ENCODE results near the gene HJV. TPM values are rescaled to one million over a fixed set of nuclear protein-coding genes. Genes with fewer than 3 reads are reported as not detected.

Gene HJV
- total RNA-seq, 2 donors from 2014 or later, result not detected

DNA sequence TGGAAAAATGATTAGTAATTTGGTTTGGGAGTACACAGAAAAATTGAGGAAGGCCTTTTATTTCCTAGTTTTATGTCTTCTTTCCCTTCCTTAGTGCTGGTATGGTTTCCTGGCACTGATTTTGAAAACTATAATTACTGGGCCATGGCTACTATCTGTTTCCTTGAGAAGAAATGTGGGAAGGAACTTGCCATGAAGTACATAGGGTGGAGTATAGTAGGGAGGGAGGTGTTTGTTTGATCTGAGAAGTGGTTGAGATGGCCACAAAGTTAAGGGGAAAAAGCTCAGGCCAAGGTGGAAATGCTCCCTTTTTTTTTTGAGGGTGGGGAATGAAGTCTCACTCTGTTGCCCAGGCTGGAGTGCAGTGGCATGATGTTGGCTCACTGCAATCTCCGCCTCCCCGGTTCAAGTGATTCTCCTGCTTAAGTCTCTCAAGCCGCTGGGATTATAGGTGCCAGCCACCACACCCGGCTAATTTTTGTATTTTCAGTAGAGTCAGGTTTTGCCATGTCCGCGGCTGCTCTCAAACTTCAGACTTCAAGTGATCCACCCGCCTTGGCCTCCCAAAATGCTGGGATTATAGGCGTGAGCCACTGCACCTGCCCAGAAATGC lies 11.3 kb downstream of the HJV start:
- Mint-ChIP-seq H3K4me1 (peaks cover 19% of the 10 kb centered on the region), H3K4me3 (no peak overlapping the region), H3K27ac (no peak overlapping the region), H3K36me3 (ENCODE audit: low read depth) (no peaks in the 10 kb centered on the region), H3K9me3 (no peaks in the 10 kb centered on the region), H3K27me3 (no peaks in the 10 kb centered on the region)
- no peak for ATAC-seq (replicated peaks)

DNA sequence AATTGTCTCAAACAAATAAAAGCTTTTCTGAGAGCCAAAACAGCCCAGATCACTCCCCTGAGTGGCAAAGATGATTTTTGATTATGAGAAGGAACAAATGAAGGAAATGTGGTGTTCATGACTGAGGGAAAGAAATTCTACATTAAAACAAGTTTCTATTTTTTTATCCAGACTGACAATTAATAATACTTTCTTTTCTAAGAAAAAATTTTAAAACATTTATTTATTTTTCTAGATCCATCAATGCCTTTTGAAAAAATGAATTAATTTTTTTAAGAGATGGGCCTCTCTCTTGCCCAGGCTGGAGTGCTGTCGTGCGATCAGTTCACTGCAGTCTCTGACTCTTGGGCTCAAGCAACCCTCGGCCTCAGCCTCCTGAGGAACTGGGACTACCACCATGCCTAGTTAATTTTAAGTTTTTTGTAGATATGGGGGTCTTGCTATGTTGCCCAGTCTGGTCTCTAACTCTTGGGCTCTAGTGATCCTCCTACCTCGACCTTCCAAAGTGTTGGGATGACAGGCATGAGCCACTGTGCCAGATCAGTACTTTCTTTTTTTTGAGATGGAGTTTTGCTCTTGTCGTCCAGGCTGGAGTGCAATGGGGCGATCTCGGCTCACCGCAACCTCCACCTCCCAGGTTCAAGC lies 13.9 kb downstream of the HJV start:
- no peak for ATAC-seq (replicated peaks)
- no peaks in the 10 kb centered on the region for H3K9me3 Mint-ChIP-seq
- no peaks in the 10 kb centered on the region for H3K36me3 Mint-ChIP-seq (ENCODE audit: low read depth)
- peak overlapping the region; percentile 49 for H3K4me3 Mint-ChIP-seq
- H3K4me1 Mint-ChIP-seq, result peaks cover 22% of the 10 kb centered on the region
- H3K27ac Mint-ChIP-seq, result peak overlapping the region; percentile 88
- H3K27me3 Mint-ChIP-seq, result no peaks in the 10 kb centered on the region

DNA sequence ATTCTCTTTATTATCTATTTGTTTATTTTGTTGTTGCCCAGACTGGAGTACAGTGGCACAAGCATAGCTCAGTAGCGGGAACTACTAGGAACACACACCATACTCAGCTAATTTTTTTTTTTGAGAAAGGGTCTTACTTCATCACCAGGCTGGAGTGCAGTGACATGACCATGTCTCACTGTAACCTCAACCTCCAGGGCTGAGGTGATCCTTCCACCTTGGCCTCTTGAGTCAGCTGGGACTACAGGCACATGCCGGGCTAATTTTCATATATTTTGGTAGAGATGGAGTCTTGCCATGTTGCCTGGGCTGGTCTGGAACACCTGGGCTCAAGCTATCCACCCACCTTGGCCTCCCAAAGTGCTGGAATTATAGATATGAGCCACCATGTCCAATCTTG lies 19.8 kb downstream of the HJV start:
- H3K4me1 Mint-ChIP-seq, result peaks cover 41% of the 10 kb centered on the region
- peak overlapping the region; percentile 45 for H3K4me3 Mint-ChIP-seq
- H3K36me3 Mint-ChIP-seq (ENCODE audit: low read depth), result peaks cover 8% of the 10 kb centered on the region
- H3K9me3 Mint-ChIP-seq, result no peaks in the 10 kb centered on the region
- ATAC-seq (replicated peaks), result peak; percentile 20
- H3K27me3 Mint-ChIP-seq, result no peaks in the 10 kb centered on the region
- H3K27ac Mint-ChIP-seq, result peak overlapping the region; percentile 75

DNA sequence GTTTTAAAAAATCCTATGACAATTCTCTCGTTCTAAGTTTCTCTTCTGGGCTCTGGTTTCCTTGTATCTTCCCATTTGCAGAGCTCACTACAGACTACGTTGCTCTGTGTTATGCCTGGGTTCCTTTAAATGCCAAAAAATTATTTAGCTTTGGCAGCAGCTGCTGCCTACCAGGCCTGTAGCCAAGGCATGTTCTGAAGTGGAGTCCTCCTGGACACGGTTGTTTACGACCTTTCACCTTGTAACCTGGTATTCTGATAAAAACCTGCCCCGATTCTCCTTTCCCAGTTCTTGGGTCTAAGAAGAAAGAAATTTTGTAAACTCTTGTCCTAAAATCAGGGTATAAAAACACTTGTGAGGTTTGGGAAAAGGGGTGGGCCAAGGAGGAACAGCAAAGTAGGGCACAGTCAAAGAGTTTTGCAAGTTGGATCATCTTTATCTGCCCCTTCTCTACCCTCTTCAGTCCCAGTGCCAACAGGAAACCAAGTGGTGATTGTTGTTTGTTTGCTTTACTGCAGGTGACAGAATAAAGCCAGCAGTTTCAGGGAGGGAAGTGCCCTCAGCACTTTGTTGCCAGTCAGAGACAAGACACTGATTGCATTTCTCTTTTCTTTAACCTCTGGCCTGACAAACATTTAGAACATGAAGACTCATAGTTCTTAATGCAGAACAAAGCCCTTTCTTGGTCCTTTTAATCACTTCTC lies 22.1 kb downstream of the HJV start:
- peak overlapping the region; percentile 88 for H3K4me3 Mint-ChIP-seq
- H3K36me3 Mint-ChIP-seq (ENCODE audit: low read depth), result peaks cover 30% of the 10 kb centered on the region
- ATAC-seq (replicated peaks), result no peak
- peaks cover 31% of the 10 kb centered on the region for H3K4me1 Mint-ChIP-seq
- no peaks in the 10 kb centered on the region for H3K9me3 Mint-ChIP-seq
- H3K27me3 Mint-ChIP-seq, result no peaks in the 10 kb centered on the region
- H3K27ac Mint-ChIP-seq, result peak overlapping the region; percentile 96

DNA sequence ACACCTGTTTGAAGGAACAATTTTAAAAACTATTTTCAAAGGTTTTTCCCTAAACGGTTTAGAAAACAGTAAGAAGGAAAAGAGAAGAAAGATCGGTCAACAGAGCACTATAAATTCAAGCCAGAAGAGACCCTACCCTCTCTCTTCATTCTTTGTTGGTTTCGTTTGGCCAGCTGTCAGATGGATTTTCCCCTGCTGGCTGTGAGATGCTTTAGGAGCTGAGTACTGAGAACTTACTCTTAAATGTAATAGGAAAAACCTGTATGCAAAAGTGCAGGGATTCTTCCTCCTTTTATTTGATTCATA lies 23.9 kb downstream of the HJV start:
- peak overlapping the region; percentile 96 for H3K27ac Mint-ChIP-seq
- peaks cover 48% of the 10 kb centered on the region for H3K36me3 Mint-ChIP-seq (ENCODE audit: low read depth)
- no peaks in the 10 kb centered on the region for H3K9me3 Mint-ChIP-seq
- H3K4me1 Mint-ChIP-seq, result peaks cover 42% of the 10 kb centered on the region
- no peak for ATAC-seq (replicated peaks)
- H3K4me3 Mint-ChIP-seq, result peak overlapping the region; percentile 88
- no peaks in the 10 kb centered on the region for H3K27me3 Mint-ChIP-seq

DNA sequence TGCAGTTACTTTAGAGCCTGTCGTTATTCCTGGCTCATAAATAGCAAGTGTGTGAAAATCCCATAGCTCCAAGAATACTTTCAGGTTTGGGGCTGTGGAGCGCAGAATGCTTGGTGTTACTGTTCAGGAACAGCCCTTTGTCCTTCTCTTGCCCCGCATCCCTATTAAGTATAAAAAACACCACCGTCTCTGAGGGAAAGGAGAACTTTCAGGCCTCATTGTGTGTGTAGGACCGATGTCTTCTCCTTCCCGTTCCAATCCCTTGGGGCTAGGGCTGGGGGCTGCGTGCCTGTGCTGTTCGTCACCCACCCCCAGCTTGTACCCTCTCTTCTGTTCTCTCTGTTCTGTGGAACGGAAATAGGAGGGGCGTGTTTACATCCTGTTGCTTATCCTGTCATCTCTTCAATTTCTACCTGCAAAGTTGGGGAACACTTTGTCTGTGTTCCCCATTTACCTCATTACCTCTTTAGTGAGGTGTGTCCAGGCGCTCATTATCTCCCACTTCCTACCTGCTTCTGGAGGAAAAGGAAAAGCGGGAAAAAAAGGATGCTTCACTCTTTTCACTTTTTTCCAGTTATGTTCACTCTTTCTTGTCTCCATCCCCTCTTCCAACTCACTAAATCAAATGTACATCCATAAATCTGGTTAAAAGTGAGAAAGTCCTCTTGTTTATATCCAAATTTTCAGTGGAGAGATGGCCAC lies 24.4 kb downstream of the HJV start:
- H3K4me3 Mint-ChIP-seq, result peak overlapping the region; percentile 88
- ATAC-seq (replicated peaks), result peak; percentile 61
- no peaks in the 10 kb centered on the region for H3K27me3 Mint-ChIP-seq
- H3K4me1 Mint-ChIP-seq, result peaks cover 47% of the 10 kb centered on the region
- H3K27ac Mint-ChIP-seq, result peak overlapping the region; percentile 96
- no peaks in the 10 kb centered on the region for H3K9me3 Mint-ChIP-seq
- peaks cover 53% of the 10 kb centered on the region for H3K36me3 Mint-ChIP-seq (ENCODE audit: low read depth)

DNA sequence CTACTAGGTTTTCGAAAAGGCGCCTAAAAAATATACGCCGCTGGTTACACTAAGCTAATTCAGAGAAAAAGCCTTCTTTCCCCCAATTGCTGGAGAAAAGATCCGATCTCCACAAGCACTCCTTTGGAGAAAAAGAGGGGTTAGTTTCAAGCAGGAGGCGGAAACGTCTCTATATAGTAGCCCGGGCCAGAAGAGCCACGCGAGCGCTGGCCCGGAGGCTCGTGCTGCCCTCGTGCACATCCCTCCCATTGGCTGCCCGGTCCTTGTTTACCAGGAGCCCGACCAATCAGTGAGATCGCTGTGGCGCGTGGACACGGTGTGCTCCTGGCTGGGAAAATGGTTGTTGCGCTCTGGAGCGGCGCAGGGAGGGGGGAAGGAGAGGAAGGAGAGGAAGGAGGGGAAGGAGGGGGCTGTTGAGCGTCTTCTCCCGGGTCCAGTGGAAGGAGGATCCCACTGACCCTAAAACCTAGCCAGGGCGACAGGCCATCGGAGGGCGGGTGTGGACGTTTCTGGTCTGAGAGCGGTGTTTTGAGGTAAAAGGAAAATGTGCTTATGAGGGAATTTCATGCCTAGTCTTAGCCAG lies 25.0 kb downstream of the HJV start, which contains the start of gene TXNIP:
Gene TXNIP, minus strand, starts transcription at position 147 of the 583 bp plus-strand sequence. CDS start 313 bp downstream, outside the sequence.
- Mint-ChIP-seq H3K36me3 (ENCODE audit: low read depth) (peaks cover 60% of the 10 kb centered on the region), H3K27ac (peak within 1 kb of the TSS; percentile 96)
- ATAC-seq (replicated peaks), result peak; percentile 89

DNA sequence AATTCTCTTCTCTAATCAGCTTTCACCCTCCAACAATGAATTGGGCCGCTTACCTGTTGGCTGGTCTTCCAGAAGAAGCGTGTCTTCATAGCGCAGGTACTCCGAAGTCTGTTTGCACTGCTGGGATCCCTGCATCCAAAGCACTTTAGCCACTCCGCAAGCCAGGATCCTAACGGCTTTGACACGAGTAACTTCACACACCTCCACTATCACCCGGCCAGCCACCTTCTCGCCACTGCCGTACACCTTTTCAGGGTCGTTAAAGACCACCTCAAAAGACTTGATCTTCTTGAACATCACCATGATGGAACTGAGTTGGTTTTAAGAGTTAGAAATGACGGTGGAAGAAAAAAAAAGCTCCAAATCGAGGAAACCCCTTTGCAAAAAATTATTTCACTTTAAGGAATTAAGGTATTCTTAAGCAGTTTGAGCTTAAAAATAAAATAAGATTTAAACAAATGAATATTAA lies 25.5 kb downstream of the HJV start:
- Mint-ChIP-seq H3K4me1 (peaks cover 43% of the 10 kb centered on the region), H3K4me3 (peak overlapping the region; percentile 88), H3K9me3 (no peaks in the 10 kb centered on the region), H3K27me3 (no peaks in the 10 kb centered on the region), H3K36me3 (ENCODE audit: low read depth) (peaks cover 61% of the 10 kb centered on the region), H3K27ac (peak overlapping the region; percentile 96)
- ATAC-seq (replicated peaks), result no peak

More for the DNA sequence above, 25.0 kb downstream of the HJV start, which contains the start of gene TXNIP:
- Mint-ChIP-seq H3K9me3 (no peaks in the 10 kb centered on the region), H3K27me3 (no peaks in the 10 kb centered on the region), H3K4me1 (peaks cover 46% of the 10 kb centered on the region), H3K4me3 (peak within 1 kb of the TSS; percentile 88)

DNA sequence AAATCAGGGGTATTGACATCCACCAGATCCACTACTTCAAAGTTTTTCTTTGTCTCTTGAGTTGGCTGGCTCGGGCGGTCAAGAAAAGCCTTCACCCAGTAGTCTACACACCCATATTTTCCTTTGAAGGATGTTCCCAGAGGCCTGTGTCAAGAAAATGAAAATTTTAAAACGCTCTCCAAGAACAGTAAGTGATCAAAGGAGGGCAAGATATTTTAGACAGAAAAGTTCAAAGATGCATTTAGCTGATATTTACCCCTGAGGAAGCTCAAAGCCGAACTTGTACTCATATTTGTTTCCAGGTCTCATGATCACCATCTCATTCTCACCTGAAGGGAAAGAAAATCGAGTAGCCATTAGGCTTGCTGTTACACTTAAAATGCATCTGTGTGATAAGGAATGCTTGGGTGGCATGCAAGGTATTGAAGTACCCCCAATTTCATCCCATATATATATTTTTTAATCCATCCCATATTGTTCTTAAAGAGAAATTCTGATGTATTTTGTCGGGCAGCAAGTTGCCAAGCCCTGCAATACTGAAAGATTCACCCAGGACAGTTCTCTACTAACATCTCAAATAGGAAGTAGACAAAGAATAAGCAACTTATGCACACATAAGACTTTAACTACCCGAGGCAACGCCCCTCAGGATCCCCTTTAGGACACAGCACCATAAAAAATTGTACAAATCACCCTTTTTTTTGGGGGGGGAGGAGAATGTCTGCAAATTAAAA lies 26.2 kb downstream of the HJV start:
- peaks cover 61% of the 10 kb centered on the region for H3K36me3 Mint-ChIP-seq (ENCODE audit: low read depth)
- H3K27ac Mint-ChIP-seq, result peak overlapping the region; percentile 96
- peak overlapping the region; percentile 88 for H3K4me3 Mint-ChIP-seq
- H3K27me3 Mint-ChIP-seq, result no peaks in the 10 kb centered on the region
- no peaks in the 10 kb centered on the region for H3K9me3 Mint-ChIP-seq
- H3K4me1 Mint-ChIP-seq, result peaks cover 43% of the 10 kb centered on the region
- ATAC-seq (replicated peaks), result no peak

DNA sequence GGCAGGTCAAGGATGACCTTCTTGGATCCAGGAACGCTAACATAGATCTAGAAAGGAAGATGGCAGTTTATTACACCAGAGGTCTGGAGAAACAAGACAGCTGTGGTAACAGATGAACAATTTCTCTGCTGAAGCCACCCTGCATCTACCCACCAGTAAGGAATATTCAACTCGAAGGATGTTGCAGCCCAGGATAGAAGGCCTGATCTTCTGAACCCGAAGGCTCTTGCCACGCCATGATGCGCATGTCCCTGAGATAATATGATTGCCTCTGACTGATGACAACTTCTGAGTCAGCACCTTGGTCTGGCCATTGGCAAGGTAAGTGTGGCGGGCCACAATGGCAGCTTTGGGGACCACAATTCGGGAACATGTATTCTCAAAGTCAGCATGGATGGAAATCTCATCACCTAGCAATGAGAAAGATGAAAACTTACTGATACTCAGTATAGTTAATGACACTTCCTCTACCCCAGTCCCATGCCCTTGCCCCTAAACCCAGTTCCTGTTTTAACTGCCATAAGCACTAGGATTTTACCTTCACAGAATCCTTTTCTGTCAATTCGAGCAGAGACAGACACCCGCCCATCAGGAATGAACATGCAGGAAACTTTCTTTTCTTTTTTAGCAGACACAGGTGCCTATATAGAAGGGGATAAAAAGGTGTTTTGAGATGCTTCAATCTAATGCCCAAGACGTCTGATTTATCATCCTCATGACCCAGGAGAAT lies 27.0 kb downstream of the HJV start:
- peak; percentile 40 for ATAC-seq (replicated peaks)

DNA sequence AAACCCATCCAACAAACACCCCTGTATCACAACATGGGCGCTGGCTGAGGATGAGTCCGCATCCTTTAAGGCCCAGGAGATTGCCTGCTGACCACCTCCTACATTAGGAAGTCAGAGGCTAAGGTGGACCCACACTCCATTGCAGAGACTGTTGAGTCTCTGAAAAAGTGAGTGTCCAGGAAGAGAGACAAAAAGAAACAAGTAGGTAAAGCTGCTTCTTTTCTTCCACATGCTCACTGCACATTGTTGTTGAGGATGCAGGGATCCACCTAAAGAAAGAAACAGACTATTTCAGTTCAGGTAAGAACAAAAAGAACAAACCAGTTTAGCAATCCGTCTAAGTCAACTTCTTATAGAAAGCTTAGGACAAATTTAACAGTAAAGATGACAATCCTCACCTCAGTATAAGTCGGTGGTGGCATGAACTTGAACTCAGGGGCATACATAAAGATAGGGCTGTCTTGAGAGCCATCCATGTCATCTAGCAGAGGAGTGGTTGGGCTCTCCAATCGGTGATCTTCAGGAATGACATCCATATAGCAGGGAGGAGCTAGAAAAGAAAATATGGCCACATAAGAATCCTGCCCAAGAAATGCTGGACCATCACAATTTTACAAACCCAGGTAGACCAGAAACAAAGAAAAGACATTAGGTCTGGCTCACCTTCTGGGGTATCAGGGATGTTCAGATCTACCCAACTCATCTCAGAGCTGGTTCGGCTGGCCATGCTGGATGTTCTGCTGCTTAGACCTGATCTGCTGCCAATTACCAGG lies 27.7 kb downstream of the HJV start:
- Mint-ChIP-seq H3K9me3 (no peaks in the 10 kb centered on the region), H3K4me3 (peak overlapping the region; percentile 88), H3K36me3 (ENCODE audit: low read depth) (peaks cover 61% of the 10 kb centered on the region), H3K27ac (peak overlapping the region; percentile 96), H3K27me3 (no peaks in the 10 kb centered on the region), H3K4me1 (peaks cover 32% of the 10 kb centered on the region)
- ATAC-seq (replicated peaks), result no peak

More for the DNA sequence above, 27.0 kb downstream of the HJV start:
- Mint-ChIP-seq H3K27ac (peak overlapping the region; percentile 96), H3K36me3 (ENCODE audit: low read depth) (peaks cover 61% of the 10 kb centered on the region), H3K27me3 (no peaks in the 10 kb centered on the region), H3K4me1 (peaks cover 37% of the 10 kb centered on the region), H3K4me3 (peak overlapping the region; percentile 88), H3K9me3 (no peaks in the 10 kb centered on the region)

DNA sequence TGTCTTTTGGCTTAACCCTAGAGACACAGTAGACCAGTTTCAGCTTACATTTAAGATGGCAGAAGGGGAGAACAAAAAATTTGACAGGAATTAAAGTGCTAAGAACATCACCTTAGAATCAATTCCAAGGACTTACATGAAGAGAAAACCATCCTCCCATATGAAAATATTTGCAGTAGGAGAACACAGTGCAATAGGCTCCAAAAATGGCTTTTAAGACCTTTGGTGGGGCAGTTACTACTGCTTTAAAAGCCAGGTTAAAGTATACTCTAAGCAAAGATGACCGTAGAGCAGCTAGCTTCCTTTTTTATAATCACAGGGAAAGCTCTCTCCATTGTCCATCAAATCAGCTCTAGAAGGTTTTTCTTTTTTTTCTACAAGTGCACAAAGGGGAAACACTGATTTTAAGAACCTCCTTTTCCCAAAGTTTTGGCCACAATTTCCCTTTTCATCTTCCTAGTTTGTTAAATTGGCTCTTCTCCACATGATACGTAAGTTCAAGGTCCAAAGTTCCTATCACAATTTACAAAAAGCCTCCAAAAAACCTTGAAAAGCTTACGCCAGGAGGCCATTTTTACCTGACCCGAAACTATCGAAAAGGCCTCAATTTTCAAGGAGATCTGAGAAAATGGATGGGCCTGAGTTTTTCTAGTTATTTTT lies 28.4 kb downstream of the HJV start:
- peaks cover 32% of the 10 kb centered on the region for H3K4me1 Mint-ChIP-seq

More for the DNA sequence above, 28.4 kb downstream of the HJV start:
- H3K4me3 Mint-ChIP-seq, result peak overlapping the region; percentile 88
- peak overlapping the region; percentile 96 for H3K27ac Mint-ChIP-seq
- peaks cover 61% of the 10 kb centered on the region for H3K36me3 Mint-ChIP-seq (ENCODE audit: low read depth)
- no peaks in the 10 kb centered on the region for H3K27me3 Mint-ChIP-seq
- H3K9me3 Mint-ChIP-seq, result no peaks in the 10 kb centered on the region
- ATAC-seq (replicated peaks), result no peak

Measured in activated T-helper 17 cell treated with anti-CD3 and anti-CD28 coated beads, Interleukin-2, amount 50 U/mL, for 72 hours (primary cell).